HL-60/S4 treated with phorbol 12-myristate 13-acetate at 8.2 ng/mL for 4 days and 3 days (cell line): ENCODE data around the gene SMPX.

Experiments used
- in situ Hi-C: fragments of 300-500 bp; cut with MboI; formaldehyde crosslinking; loops from 2 replicates; pipeline ENCODE4 v1.15.0; 2022; ENCODE audit warnings: low sequenced_read_pairs

The SMPX gene

DNA sequence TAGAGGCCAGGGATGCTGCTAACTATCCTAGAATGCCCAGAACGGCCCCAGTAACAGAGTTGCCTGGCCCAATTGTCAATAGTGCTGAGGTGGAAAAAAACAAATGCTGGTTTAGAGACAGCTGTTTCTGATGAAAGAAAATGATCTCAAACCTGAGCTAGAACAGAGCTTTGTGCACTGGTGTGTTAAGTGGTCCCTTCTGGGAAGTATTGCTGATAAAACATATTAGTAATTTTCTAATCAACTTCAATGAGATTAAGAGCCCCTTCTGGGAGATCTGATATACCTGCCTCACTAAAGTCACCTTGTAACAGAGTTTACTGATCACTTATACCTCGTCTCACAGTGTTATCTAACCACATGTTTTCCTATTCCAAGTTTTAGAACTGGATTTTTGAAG, 42.1 kb downstream of the SMPX start:
- in situ Hi-C loops: no loop called here

DNA sequence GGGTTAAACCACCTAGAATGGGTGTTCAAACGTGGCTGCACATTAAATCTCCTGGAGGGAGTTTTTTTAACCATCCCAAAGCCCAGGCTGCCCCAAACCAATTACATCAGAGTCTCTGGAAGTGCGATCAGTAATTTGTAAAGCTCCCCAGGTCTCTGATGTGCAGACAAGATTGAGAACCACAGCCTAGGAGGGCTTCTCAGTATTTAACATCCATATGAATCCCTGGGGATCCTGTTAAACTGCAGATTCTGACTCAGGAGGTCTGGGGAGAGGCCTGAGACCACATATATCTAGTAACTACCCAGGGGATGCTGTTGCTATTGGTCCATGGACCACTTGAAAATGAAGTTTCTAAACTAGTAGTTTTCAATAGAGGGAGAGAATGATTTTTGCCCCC, 42.6 kb downstream of the SMPX start:
- in situ Hi-C loops: no loop called here

DNA sequence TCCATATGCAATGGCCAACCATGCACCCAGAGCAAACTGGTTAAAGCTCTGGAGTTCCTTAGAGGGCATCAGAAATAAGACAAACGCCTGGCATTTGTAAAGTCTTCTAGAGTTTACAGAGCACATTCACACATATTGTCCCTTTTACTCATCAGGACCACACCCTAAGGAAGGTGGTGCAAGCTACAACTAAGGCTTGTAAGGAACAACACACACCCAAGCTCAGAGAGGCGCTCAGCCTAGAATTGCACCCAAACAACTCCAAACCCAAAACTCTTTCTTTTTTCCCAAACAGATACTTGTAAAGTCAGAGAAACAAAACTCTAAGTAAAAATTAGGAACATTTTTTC, 46.1 kb downstream of the SMPX start:
- in situ Hi-C loops: no loop called here

DNA sequence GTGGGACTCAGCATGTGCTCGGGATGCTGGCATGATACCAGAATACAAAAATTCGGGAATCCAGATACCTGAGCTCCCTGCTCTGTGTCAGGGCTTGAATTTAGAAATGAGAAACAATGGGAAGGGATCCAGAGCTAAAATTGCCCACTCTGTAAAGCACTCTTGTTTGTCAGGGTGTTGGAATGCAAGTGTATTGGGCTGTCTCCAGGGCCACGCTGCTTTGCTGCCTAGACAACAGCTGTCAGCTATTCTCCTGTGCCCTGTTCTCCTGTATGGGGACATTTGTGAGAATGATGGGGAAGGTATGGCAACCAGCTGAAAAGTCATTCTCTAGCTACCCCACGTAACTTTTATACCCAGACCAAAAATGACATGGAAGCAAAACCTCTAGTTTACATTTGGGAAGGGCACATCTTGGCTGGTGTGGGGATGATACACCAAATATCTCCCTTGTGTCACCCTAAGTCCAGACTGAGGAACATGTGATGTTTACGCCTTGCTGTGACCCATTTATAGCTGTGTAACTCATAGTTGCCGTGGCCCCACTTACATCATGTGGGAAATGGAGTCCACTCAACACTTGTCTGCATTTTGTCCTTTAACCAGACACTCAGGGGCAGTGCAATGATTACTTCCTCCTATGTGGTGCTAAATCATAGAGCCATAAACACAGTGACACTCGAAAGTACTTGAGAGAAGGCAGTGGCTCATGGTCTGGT, 46.6 kb downstream of the SMPX start:
- in situ Hi-C loops: no loop called here

DNA sequence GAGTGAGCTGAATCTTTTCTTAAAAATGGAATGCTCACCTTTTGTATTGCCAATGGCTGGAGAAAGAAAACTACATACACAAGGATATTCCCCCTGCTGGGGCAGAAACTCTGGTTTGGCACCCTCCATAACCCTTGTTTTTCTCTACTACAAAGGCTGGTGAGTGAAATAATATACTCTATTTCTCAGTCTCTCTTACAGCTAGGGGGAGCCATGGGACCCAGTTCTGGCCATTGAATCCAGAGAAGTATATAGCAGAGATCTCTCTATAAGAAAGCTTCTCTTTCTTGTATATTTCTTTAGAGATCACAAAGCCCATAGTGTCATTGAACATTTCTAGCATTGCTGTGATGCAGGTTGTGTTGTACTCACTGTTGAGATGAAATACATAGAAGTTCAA, 49.8 kb downstream of the SMPX start:
- in situ Hi-C loops: no loop called here

DNA sequence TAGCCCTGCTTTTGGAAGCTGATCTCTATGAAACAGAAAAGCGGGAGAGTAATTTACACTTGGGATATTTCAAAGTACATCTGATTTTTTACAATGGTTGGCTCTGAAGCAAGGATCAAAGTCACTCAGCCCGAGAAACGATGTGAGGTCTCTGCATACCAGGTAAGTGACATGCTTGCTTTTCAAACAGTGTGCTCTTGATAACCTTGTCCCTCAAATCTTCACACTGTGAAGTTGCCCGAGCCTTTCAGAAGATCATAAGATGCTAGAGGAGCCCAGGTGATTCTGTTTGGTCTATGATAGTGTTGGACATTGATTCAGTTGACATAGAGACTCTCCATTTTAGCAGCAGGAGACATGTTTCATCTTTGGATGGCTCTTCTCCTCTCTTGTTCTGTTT, 52.7 kb downstream of the SMPX start:
- in situ Hi-C loops: no loop called here

DNA sequence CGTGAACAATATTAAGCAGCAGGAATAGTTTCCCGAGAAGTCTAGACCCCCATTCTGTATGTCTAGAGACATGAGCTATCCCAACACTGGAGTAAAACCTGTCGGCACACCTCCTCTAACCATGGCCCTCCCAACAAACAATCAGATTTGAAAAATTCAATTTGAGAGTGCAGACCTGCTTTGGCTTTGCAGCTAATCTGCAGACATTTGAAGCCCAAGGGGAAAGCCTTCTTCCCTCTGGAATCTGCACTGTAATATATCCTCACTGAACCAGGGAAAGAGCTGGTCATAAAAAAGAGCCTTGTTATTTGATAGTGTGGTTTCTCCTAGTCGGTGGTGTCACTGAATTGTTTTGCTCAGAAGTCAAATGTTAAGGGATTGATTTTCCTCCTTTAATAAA, 55.2 kb downstream of the SMPX start:
- in situ Hi-C loops: no loop called here

DNA sequence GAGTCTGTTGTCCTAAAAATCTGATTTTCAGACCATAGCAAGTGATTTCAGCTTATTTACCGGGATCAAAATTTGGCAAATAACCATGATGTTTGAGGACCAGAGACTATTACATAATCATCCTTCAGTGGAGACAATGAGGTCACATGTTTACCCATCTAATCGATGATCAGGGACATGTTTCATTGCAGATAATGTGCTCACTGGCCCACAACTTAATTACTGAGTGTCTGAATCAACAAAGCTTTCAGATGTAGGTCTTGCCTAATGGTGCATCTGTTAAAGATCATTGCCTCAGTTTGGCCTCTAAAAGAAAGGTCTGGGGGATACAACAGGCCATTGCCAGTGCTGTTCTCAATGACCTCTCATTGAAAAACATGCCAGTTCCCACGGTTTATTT, 56.9 kb downstream of the SMPX start:
- in situ Hi-C loops: no loop called here

DNA sequence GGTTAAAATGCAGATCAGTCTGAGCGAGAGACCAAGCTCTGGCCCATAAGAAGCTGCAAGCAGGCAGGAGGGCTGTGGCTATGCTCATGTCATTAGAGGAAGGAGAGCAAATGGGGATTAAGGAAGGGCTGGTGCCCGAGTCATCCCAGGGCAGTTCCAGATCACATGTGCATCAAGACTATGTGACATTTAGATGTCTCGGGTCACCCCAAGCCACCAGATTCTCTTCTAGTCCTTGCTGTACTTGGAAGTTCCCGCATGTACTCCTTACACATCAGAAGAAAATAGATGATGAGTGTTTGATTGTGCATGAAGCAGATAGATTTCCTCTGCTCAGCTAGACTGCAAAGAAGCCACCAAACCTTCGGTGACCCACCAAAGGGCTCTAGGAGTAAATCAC, 57.6 kb downstream of the SMPX start:
- in situ Hi-C loops: no loop called here

DNA sequence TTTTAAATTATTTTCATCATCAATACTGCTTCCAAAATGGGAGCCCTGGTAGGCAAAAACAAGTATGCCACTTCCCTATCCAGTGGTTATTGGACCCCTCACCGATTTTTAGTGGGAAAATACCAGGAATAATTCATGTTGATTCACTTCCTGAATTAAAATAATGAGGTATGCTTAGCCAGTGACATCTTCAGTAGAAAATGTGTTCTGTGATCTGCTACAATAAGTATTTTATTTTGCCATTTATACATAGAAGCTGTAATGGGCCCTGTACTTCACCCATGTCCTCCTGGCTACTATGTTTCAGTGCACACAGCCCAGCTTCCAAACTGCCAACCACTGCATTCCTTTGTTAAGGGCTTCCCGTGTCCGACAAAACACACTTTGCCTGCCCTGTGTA, 58.8 kb downstream of the SMPX start:
- in situ Hi-C loops: no loop called here

DNA sequence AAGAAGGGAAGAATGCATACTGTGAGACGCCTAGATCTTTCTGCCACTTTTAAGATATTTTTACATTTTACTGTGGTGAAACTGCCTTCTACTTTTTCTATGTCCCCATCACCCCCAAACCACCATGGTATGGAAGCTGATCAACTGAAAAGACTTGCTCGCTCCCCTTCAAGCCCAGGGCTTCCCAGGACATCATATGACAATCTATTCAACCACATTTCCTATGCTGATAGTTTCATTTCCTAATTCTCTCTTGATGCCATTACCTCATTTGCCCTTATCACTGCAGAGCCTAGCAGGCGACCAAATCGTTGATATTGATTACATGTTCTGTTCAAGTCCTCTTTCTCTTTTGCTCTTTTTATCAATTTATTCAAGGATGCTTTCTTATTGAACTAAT, 59.6 kb downstream of the SMPX start:
- in situ Hi-C loops: no loop called here

DNA sequence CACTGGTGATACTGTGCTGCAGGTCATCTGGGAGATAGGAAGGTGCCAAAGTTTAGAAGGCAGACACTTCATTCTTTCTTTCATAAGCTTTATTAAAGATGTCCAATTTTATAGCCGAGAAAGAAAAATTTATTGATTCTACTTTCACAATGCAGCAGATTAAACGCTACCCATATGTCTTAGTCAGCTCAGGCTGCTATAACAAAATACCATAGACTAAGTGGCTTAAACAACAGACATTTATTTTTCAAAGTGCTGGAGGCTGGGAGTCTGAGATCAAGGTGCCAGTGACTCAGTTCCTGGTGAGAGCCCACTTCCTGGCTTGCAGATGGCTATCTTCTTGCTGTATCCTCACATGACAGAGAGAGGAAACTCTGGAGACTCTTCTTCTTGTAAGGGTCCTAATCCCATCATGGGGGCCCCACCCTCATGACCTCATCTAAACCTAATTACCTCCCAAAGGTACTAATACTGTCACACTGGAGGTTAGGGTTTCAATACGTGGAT, 66.4 kb downstream of the SMPX start:
- in situ Hi-C loops: no loop called here

DNA sequence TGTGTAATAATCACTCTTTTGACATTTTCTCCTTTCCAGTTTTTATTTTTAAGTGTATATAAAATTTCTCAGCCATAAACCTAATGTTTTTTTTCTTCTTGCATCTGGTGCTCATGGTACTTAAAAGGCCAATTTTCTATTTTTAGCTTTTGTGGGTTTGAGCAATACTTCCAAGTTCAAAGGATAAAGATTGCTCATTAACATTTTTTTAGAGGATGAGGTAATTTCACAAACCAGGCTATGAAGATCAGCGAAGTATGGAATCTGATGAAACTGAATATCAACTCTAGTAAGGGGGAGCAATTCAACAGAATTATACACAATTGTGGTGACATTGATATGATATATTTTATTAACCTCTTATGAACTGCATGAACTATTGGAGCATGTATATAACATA, 74.0 kb downstream of the SMPX start:
- in situ Hi-C loops: no loop called here

DNA sequence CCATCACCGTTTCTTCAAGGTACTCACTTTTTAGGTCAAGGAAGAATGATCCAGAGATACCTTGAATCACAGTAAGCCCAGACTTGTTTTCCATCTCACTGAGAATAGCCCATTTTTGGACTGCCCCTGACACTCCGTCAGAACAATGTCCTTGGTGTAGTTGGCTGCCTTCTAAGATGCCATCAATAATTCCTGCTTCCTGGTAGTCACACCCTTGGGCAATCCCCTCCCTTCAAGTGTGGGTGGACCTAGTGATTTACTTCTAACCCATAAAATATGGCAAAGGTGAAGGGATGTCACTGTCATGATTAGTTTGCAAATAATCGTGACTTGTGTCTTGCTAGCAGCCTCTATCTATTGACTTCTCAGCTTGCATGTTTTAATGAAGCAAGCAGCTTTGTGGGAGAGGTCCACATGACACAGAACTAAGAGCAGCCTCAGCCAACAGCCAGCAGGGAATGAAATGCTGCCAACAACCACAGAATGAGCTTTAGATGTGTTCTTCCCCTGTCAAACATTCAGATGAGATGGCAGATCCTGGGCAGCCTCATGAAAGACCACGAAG, 79.8 kb downstream of the SMPX start:
- in situ Hi-C loops: no loop called here

DNA sequence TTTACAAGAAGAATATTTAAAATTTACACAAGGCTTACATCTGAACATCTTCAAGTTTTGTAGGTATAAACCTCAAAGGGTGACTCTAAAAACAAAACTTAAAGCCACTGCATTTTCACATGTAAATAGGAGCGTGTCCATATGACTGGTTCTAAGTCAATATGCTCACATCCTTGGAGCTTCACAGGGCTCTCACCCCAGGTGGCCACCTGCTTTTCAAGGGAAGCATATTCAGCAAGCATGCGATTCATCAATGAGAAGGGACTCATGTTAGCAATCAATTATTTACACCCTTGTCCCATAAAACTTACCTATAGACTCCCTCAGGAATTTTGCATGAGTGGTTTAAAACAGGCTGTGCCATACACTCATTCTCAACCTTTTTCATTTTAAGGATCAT, 82.0 kb downstream of the SMPX start:
- in situ Hi-C loops: no loop called here

DNA sequence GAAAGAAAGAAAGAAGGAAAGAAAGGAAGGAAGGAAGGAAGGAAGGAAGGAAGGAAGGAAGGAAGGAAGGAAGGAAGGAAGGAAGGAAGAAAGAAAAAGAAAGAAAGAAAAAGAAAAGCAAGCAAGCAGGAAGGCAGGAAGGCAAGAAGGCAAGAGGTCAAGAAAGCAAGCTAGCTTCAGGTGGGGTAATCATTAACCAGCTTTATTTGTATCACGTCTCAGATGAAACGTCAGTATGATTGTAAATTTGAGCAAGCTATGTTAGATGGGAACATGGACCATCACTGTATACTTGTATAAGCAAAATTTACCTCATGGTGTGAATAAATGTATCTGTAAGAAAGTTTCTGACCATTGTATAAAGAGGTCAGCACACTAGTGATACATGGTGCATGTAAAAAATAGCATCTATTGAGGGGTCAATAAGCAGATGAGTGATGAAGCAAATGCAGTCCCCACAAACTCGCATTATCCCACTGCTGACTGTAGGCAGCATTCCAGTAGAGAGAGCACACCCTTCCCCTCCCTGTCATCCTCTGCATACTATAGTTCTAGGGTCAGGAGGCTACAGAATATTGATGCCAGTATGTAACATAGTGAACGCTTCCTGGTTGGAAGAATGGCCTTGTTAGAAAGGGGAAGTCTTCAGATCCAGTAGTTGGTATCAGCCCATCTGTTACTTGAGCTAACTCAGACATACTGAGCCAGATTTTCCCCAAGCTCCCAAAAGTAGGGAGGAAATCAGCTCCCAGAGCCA, 83.3 kb downstream of the SMPX start:
- in situ Hi-C loops: no loop called here

DNA sequence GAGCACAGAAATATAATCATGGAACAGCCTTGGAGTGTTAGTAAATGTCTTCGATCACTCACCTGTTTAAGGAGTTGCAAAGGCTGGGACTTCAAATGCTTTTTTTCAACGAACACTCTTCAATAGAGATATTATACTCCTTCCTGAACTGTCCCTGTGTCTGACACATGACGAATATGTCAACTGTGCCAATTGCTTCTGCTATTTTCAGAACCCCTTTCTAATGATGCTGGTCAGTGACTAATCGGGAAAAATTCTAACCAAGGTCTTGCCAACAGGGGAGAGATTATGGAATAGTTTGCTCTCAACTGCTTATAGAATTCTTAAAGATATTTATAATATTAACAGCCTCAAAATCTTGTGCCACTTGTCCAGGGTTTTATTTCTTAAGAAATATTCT, 91.2 kb downstream of the SMPX start:
- in situ Hi-C loops: no loop called here

DNA sequence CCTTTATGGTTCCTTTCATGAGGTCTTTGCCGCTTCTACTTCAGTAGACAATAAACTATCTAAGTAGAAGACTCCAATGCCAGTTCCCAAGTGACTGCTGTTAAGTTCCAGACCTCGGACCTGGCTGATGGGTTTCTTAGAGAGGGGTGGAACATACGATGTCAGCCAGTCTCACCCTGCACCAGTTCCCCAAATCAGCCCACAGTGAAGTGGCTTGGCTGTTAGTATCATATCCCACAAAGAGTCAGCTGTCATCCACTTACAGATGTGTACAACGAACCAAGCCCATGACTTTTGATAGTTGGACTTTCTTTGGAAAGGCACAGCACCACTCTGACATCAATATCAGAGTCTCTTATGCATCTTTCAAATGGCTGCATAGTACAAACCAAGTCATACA, 91.7 kb downstream of the SMPX start:
- in situ Hi-C loops: no loop called here

DNA sequence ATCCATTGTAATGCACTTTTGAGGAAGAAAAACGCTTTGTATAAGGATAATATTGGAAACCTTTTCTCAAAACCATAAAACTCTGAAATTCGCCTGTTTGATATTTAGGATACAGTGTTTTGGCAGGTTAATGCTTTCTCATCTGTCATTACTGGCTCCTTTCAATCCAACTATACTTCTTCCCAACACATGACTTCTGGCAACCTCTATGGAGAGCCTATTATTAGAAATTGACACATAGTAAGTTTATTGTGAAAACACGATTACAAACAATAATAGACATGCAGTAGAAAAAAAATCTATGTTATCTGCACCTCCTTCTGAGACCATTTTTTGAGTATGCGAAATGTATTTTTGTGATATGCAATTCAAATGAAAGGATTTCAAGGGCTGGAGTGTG, 95.2 kb downstream of the SMPX start:
- in situ Hi-C loops: no loop called here

DNA sequence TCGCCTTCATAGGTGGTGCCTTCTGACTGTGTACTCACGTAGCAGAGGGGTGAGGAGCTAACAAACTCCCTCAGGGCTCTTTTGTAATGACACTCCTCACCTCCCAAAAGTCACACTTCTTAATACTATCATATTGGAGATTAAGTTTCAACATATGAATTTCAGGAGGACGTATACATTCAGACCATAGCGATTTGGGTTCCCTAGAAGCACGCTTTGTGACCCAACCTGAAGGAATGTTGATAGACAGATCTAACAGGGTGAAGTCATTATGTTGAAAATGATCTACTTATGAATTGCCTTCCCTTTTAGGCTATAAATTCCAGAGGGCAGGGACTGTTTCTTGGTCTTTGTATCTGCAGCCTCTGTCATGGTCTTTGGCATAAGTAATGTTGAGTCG, 96.6 kb downstream of the SMPX start:
- in situ Hi-C loops: no loop called here

DNA sequence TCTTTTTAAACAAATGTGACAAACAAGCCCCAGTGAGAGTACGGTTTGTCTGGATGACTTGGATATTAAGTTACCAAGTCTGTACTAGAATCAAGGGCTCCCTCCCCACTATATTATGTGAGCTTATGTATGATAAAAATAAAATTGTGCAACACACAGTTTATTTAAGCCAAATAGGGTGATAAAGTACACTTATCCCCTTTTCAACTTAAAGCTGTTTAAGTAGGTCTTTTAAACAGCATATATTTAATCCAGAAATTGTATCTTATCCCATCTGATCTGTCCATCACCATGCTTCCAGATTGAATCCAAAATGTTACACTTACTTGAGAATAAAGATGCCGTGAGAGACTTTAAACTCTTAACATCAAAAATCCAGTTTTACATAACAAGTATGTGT, 97.8 kb downstream of the SMPX start:
- in situ Hi-C loops: no loop called here

DNA sequence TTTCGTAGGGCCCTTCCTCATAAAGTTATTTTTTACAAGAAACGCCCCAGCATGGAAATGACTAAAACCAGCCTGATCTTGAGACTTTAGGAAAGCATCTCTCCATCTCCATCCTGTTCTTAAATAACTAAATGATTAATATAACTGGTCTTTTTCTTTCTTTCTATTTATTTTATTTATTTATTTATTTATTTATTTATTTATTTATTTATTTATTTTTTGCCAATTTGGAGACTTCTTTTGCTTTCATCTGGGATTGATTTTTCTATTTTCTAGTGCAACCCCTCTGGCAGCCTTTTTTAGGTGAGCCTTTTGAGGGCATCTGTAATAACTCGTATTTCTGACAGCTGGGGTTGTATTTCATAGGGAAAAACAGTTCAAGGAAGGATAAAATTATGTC, 98.6 kb downstream of the SMPX start:
- in situ Hi-C loops: no loop called here
